SK-N-SH (cell line): ENCODE data around the gene TRPC6. TPM values are rescaled to one million over a fixed set of nuclear protein-coding genes. Genes with fewer than 3 reads are reported as not detected.

Source experiments
- CTCF ChIA-PET: fragments of 300-600, 350-600 bp; formaldehyde crosslinking; extraction: SDS; loops from one replicate; lab custom pipeline; 2021; lab: Yijun Ruan, JAX
- POLR2A ChIA-PET: fragments of 350-600 bp; sonication (Branson Sonifier 250); formaldehyde crosslinking; extraction: SDS; loops from one replicate; lab custom pipeline; 2020; ENCODE audit warnings: antibody characterized with exemption, inconsistent platforms; lab: Yijun Ruan, JAX
- DNase-seq: peaks from one replicate; pipeline ENCODE4 v3.0.0; 2012
- H2AFZ ChIP-seq: fragments of 200-600 bp; sonication (generic); 2 replicates; pipeline ENCODE4 v1.8.1; 2016; ENCODE audit warnings: antibody characterized with exemption, mild to moderate bottlenecking, low read depth
- H3F3A ChIP-seq: fragments of 200-600 bp; sonication (generic); replicated peaks from 2 replicates; pipeline ENCODE3; 2016; ENCODE audit warnings: antibody characterized with exemption, mild to moderate bottlenecking; ENCODE audit not compliant: insufficient read depth
- H3K27ac ChIP-seq, 2 experiments: fragments of 200-500 bp in 1 of 2; fragments of 200-600 bp in 1 of 2; sonication (Bioruptor generic) in 1 of 2; sonication (generic), shearing (Covaris generic) in 1 of 2; 2 replicates each; pipeline versions ENCODE4 v1.5.1 to v1.6.1; 2014 to 2016; ENCODE audit warnings: low read depth in 2 of 2, inconsistent platforms in 1 of 2, low read length in 1 of 2, mild to moderate bottlenecking in 1 of 2, mixed read lengths in 1 of 2
- H3K27me3 ChIP-seq: fragments of 200-600 bp; sonication (generic), shearing (Covaris generic); 2 replicates; pipeline ENCODE4 v1.6.1; 2016; ENCODE audit warnings: mixed run types; ENCODE audit not compliant: insufficient read depth
- H3K36me3 ChIP-seq, 2 experiments: fragments of 200-500 bp in 1 of 2; fragments of 200-600 bp in 1 of 2; sonication (Bioruptor generic) in 1 of 2; sonication (generic) in 1 of 2; replicated peaks in 1 of 2; 2 replicates each; pipeline versions ENCODE3 to v1.5.1; 2014 to 2016; ENCODE audit warnings: low read length in 1 of 2, mild to moderate bottlenecking in 1 of 2; ENCODE audit not compliant: insufficient read depth in 2 of 2, control insufficient read depth in 1 of 2
- H3K4me1 ChIP-seq, 2 experiments: fragments of 200-500 bp in 1 of 2; fragments of 200-600 bp in 1 of 2; sonication (Bioruptor generic) in 1 of 2; sonication (generic), shearing (Covaris generic) in 1 of 2; 2 replicates each; pipeline versions ENCODE4 v1.5.1 to v1.6.1; 2014 to 2016; ENCODE audit warnings: low read depth in 1 of 2, low read length in 1 of 2, mixed run types in 1 of 2; ENCODE audit not compliant: insufficient read depth in 2 of 2, control insufficient read depth in 1 of 2
- H3K4me2 ChIP-seq: fragments of 200-600 bp; sonication (generic), shearing (Covaris generic); 2 replicates; pipeline ENCODE4 v1.6.1; 2017; ENCODE audit warnings: mixed run types
- H3K4me3 ChIP-seq, 2 experiments: fragments of 200-500 bp in 1 of 2; fragments of 200-600 bp in 1 of 2; sonication (Bioruptor generic) in 1 of 2; sonication (generic), shearing (Covaris generic) in 1 of 2; 2 replicates each; pipeline versions ENCODE4 v1.5.1 to v1.8.1; 2014 to 2016; ENCODE audit warnings: low read depth in 2 of 2, inconsistent platforms in 1 of 2, low read length in 1 of 2, mild to moderate bottlenecking in 1 of 2, mixed read lengths in 1 of 2, moderate library complexity in 1 of 2
- H3K79me2 ChIP-seq: fragments of 200-600 bp; sonication (generic); 2 replicates; pipeline ENCODE4 v1.8.1; 2017; ENCODE audit warnings: mild to moderate bottlenecking; ENCODE audit not compliant: insufficient read depth
- H3K9ac ChIP-seq: fragments of 200-600 bp; sonication (generic); 2 replicates; pipeline ENCODE4 v1.6.1; 2017; ENCODE audit warnings: mixed run types
- H3K9me2 ChIP-seq: fragments of 200-600 bp; sonication (generic); 2 replicates; pipeline ENCODE4 v1.6.1; 2017; ENCODE audit warnings: mixed run types
- H3K9me3 ChIP-seq: fragments of 200-600 bp; sonication (generic); 2 replicates; pipeline ENCODE4 v1.6.1; 2017; ENCODE audit warnings: mixed run types, mild to moderate bottlenecking, moderate library complexity
- H4K20me1 ChIP-seq: fragments of 200-600 bp; sonication (generic); 2 replicates; pipeline ENCODE4 v1.6.1; 2017; ENCODE audit warnings: mild to moderate bottlenecking, mixed run types; ENCODE audit not compliant: insufficient read depth
- CHD2 ChIP-seq: fragments of 150-350 bp; IDR thresholded peaks from 2 replicates; pipeline ENCODE4 v1.6.1; 2018; ENCODE audit warnings: low read length; ENCODE audit not compliant: partially characterized antibody
- ELF1 ChIP-seq: IDR thresholded peaks from 2 replicates; pipeline ENCODE4 v1.4.0; 2012
- EP300 ChIP-seq, 2 experiments: IDR thresholded peaks; 2 replicates each; pipeline versions ENCODE4 v1.4.0 to v1.6.1; 2012; ENCODE audit warnings: borderline replicate concordance in 1 of 2, low read depth in 1 of 2, low read length in 1 of 2
- FOXJ3 ChIP-seq: sonication (generic); formaldehyde crosslinking; IDR thresholded peaks from 2 replicates; pipeline ENCODE4 v1.5.1; 2020; ENCODE audit warnings: mild to moderate bottlenecking, missing genetic modification reagents
- FOXM1 ChIP-seq: IDR thresholded peaks from 2 replicates; pipeline ENCODE4 v1.4.0; 2012; ENCODE audit warnings: low read depth, mild to moderate bottlenecking
- GABPA ChIP-seq: IDR thresholded peaks from 2 replicates; pipeline ENCODE4 v1.4.0; 2012; ENCODE audit warnings: low read depth, mild to moderate bottlenecking
- IRF3 ChIP-seq: fragments of 150-350 bp; IDR thresholded peaks from 2 replicates; pipeline ENCODE4 v1.6.1; 2016; ENCODE audit warnings: mild to moderate bottlenecking, low read depth, low read length
- JUND ChIP-seq: IDR thresholded peaks from 2 replicates; pipeline ENCODE4 v1.4.0; 2012
- NFIC ChIP-seq: IDR thresholded peaks from 2 replicates; pipeline ENCODE4 v1.4.0; 2012; ENCODE audit warnings: borderline replicate concordance
- NRF1 ChIP-seq: IDR thresholded peaks from 2 replicates; pipeline ENCODE4 v1.6.1; 2012; ENCODE audit warnings: low read depth, mild to moderate bottlenecking, low read length
- PBX3 ChIP-seq: IDR thresholded peaks from 2 replicates; pipeline ENCODE4; 2012
- POLR2AphosphoS5 ChIP-seq: IDR thresholded peaks from 2 replicates; pipeline ENCODE4 v1.6.1; 2012; ENCODE audit warnings: low read depth, low read length
- RAD21 ChIP-seq: IDR thresholded peaks from 2 replicates; pipeline ENCODE4 v1.6.1; 2012; ENCODE audit warnings: mild to moderate bottlenecking, low read length
- RCOR1 ChIP-seq: fragments of 150-350 bp; IDR thresholded peaks from 2 replicates; pipeline ENCODE4 v1.6.1; 2017; ENCODE audit warnings: antibody characterized with exemption, low read length
- SMC3 ChIP-seq: IDR thresholded peaks from 2 replicates; pipeline ENCODE4 v1.6.1; 2012; ENCODE audit warnings: low read depth, low read length, improper control_type of control experiment
- TEAD4 ChIP-seq: IDR thresholded peaks from 2 replicates; pipeline ENCODE4 v1.4.0; 2012; ENCODE audit warnings: mild to moderate bottlenecking, borderline replicate concordance; ENCODE audit not compliant: insufficient read depth
- USF1 ChIP-seq: IDR thresholded peaks from 2 replicates; pipeline ENCODE4 v1.4.0; 2012; ENCODE audit warnings: low read depth, borderline replicate concordance
- USF2 ChIP-seq: fragments of 150-350 bp; IDR thresholded peaks from 2 replicates; pipeline ENCODE4 v1.6.1; 2017; ENCODE audit warnings: antibody characterized with exemption, low read length, low read depth, borderline replicate concordance
- ZBTB33 ChIP-seq: IDR thresholded peaks from 2 replicates; pipeline ENCODE4 v1.4.0; 2012; ENCODE audit warnings: low read depth, borderline replicate concordance
- WGBS: methylation state at CpG from one replicate; pipeline ENCODE4 v1.1.6; 2017; ENCODE audit warnings: low lambda C conversion rate; 5-methylcytosine and 5-hydroxymethylcytosine counted together
- polyA plus RNA-seq, 3 experiments: library from polyadenylated mRNA; depleted of rRNA; stranded (reverse); fragments of >200 nt; gene quantifications; 2 replicates each; pipeline ENCODE4 v1.2.3, GENCODE V29; 2012

The TRPC6 gene
- polyA plus RNA-seq, 1 of the 3 experiments (the other 2 are of a cell fraction), result not detected

- no peak for TF ChIP-seq TEAD4
These were observed 17.2 kb downstream of the TRPC6 start (continued) for GRCh38 chr11:101566626-101567025.

GRCh38 chr11:101563166-101563565, 20.6 kb downstream of the TRPC6 start:
- Histone ChIP-seq H3K4me2 (no peak overlapping the region), H3K9ac (no peak overlapping the region), H3K79me2 (no peaks in the 10 kb centered on the region), H3K9me2 (no peaks in the 10 kb centered on the region), H3K36me3 (no peaks in the 10 kb centered on the region), H3K4me3 (no peak overlapping the region), H3K27me3 (no peaks in the 10 kb centered on the region), H4K20me1 (no peaks in the 10 kb centered on the region), H3F3A (no peaks in the 10 kb centered on the region), H2AFZ (no peak overlapping the region), H3K27ac (no peak overlapping the region), H3K9me3 (no peaks in the 10 kb centered on the region), H3K4me1 (no peaks in the 10 kb centered on the region)
- ChIA-PET POLR2A (no interaction called here), CTCF (no interaction called here)
- 9% methylated on average over 2 of the region's 2 CpGs for WGBS
- TF ChIP-seq ELF1 (no peak), RAD21 (no peak), GABPA (no peak), POLR2AphosphoS5 (no peak), JUND (no peak), ZBTB33 (no peak), NRF1 (no peak), FOXM1 (no peak), RCOR1 (no peak), IRF3 (no peak), PBX3 (no peak), FOXJ3 (CRISPR knock-in tag) (no peak), USF2 (no peak), NFIC (no peak), CHD2 (no peak), SMC3 (no peak), EP300 (IDR thresholded peaks at IDR 0.05; ENCODE audit: borderline replicate concordance in 1 of 2, low read depth in 1 of 2, low read length in 1 of 2) (no peak), USF1 (no peak)
- DNase-seq, result no peak
